GM21381 (cell line): ENCODE data around the gene CXCL8.

Experiments
- ATAC-seq: cut with Tn5 transposase; IDR thresholded peaks from one replicate; pipeline ENCODE4 v1.9.1; 2021; ENCODE audit warnings: mild to moderate bottlenecking, moderate library complexity; ENCODE audit not compliant: unreplicated experiment

Gene CXCL8

GRCh38 chr4:73718375-73719373 is 21.7 kb upstream of the CXCL8 start:
- ATAC-seq = peak; percentile 86

GRCh38 chr4:73721435-73721834 is 18.9 kb upstream of the CXCL8 start:
- ATAC-seq = no peak

GRCh38 chr4:73721909-73722308 is 18.5 kb upstream of the CXCL8 start:
- ATAC-seq = no peak

- no peak for ATAC-seq
Observed at GRCh38 chr4:73723023-73723422, 17.3 kb upstream of the CXCL8 start.

- no peak for ATAC-seq
Observed at GRCh38 chr4:73723928-73724327, 16.4 kb upstream of the CXCL8 start.

GRCh38 chr4:73725510-73725909 is 14.9 kb upstream of the CXCL8 start:
- ATAC-seq = no peak

- ATAC-seq = no peak
Observed at GRCh38 chr4:73725985-73726384, 14.4 kb upstream of the CXCL8 start.

- no peak for ATAC-seq
Observed at GRCh38 chr4:73727685-73728084, 12.7 kb upstream of the CXCL8 start.

GRCh38 chr4:73728091-73728741 is 12.2 kb upstream of the CXCL8 start:
- no peak for ATAC-seq

- ATAC-seq = peak; percentile 57
Observed at GRCh38 chr4:73729534-73730165, 10.7 kb upstream of the CXCL8 start.

GRCh38 chr4:73730292-73730691 is 10.1 kb upstream of the CXCL8 start:
- no peak for ATAC-seq

- no peak for ATAC-seq
Observed at GRCh38 chr4:73730867-73731266, 9.5 kb upstream of the CXCL8 start.

- ATAC-seq = no peak
Observed at GRCh38 chr4:73731968-73732610, 8.3 kb upstream of the CXCL8 start.

- no peak for ATAC-seq
Observed at GRCh38 chr4:73732759-73733431, 7.5 kb upstream of the CXCL8 start.

- no peak for ATAC-seq
Observed at GRCh38 chr4:73734530-73735001, 5.8 kb upstream of the CXCL8 start.

- ATAC-seq = peak; percentile 79
Observed at GRCh38 chr4:73735231-73735630, 5.1 kb upstream of the CXCL8 start.

GRCh38 chr4:73741031-73741749 is 821 bp downstream of the CXCL8 start:
- ATAC-seq = no peak

GRCh38 chr4:73741750-73742489 is 1.6 kb downstream of the CXCL8 start:
- ATAC-seq = no peak
